OCI-LY7 (cell line): ENCODE results near the gene TEX2.

Experiments
- EZH2phosphoT487 ChIP-seq: fragments of 200-600 bp; sonication (generic); IDR thresholded peaks from 2 replicates; pipeline ENCODE4 v1.6.1; 2018; ENCODE audit warnings: low read depth, borderline replicate concordance, mild to moderate bottlenecking, mixed run types, antibody characterized with exemption, low read length, moderate library complexity, mixed read lengths
- TF ChIP-seq, protein P1 (sequence below): fragments of 200-600 bp; sonication (generic); conservative IDR thresholded peaks from 2 replicates; pipeline ENCODE4 v1.5.1; 2014; ENCODE audit warnings: mild to moderate bottlenecking, antibody characterized with exemption, low read length, moderate library complexity, mixed read lengths

- TF ChIP-seq, protein P1, sequence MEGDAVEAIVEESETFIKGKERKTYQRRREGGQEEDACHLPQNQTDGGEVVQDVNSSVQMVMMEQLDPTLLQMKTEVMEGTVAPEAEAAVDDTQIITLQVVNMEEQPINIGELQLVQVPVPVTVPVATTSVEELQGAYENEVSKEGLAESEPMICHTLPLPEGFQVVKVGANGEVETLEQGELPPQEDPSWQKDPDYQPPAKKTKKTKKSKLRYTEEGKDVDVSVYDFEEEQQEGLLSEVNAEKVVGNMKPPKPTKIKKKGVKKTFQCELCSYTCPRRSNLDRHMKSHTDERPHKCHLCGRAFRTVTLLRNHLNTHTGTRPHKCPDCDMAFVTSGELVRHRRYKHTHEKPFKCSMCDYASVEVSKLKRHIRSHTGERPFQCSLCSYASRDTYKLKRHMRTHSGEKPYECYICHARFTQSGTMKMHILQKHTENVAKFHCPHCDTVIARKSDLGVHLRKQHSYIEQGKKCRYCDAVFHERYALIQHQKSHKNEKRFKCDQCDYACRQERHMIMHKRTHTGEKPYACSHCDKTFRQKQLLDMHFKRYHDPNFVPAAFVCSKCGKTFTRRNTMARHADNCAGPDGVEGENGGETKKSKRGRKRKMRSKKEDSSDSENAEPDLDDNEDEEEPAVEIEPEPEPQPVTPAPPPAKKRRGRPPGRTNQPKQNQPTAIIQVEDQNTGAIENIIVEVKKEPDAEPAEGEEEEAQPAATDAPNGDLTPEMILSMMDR, result no peak
- TF ChIP-seq EZH2phosphoT487, result no peak
These were observed 102.7 kb downstream of the TEX2 start for GRCh38 chr17:64160378-64160777.
